ENCODE results near the gene N4BP2L2.
A peak's percentile ranks its signal among the peaks of the same experiment; 100 is the strongest.
"Not testable (repeated sequence)": the region's sequence is repeated elsewhere in the genome, so short reads cannot be mapped to it uniquely, and the experiment has no call there.

Gene N4BP2L2

DNA sequence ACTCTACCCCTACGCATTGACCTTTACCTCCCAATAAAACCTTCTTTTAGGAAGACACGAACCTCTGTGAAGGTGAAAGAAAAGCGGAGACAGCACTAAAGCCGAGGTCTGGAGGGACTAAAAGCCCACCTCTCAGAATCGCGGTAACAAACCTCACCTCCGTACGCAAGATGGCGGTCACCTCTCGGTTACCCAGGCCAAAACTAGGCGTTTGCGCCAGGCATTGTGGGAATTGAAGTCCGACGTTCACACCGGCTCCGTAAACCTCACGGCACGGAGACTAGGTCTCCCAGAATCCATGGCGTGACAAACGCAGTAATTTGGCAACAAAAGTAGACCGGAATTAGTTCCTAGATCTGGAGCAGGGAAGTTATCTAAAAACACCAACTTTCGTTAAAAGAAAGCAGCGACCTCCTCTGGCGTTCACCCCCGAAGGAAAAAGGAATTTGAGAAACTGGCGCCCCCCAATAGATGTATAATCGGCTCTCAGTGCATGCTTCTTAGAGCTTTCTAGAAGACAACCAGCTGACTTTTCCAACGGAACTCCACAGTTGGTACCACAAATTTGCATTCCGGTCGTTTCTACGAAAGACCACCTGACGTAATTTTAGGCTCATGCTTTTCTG lies at the start of gene N4BP2L2:
Gene N4BP2L2, minus strand, starts transcription at position 175 of the 626 bp plus-strand sequence. CDS start 1,768 bp downstream, outside the sequence.
- DNase-seq: peak; percentile 97

DNA sequence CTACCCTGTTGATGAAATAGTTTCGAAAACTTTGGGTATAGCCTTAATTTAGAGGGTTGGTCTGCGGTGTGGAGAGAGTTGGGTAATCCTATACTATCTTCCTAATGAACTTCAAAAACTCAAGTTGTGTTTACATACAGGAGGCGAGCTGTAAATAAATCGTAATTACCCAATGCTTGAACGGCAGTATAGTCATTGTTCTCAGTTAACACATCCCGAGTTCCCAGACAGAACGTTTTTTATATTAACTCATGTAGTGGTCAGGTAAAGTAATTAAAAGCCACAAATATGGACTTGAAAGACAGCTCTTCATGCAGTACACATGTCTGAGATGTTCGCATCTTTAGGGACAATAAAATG lies 49.2 kb upstream of the N4BP2L2 start:
- peak; percentile 46 for DNase-seq

DNA sequence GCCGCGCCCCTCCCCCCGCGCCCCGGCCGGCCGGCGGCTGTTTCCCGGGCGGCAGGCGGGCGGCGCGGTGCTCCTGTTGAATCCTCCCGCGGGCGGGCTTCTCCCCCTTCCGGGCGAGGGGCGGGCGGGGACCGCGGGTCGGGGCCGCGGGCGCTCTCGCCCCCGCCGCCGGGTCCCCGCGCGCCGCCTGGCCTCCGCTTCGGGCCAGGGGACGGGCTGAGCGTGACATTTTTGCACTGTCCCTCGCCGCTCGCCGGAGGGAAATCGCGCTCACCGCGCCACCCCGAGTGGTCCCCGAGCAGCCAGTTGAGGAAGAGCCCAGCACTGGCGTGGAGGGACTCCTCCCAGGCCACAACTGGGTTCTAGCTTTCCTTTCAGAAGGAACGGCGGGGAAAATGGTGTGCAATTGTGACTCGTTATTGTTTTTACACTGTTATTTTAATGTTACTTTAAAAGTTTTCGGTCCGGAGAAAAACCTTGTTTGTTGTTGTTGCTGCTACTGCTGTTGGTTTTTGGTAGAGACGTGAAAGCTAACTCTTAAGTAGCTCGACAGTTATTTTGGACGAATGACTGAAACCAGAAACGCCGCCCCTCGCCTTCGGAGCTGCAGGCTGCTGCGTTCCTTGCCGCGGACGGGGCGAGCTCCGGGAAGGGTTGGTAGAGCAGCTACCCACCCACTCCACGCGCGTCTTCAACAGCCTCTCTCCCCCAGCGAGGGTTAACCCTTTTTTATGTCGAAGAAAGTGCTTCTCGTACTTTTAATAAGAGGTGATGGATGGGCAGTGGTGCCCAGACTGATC lies 48.6 kb upstream of the N4BP2L2 start:
- peak; percentile 46 for DNase-seq

DNA sequence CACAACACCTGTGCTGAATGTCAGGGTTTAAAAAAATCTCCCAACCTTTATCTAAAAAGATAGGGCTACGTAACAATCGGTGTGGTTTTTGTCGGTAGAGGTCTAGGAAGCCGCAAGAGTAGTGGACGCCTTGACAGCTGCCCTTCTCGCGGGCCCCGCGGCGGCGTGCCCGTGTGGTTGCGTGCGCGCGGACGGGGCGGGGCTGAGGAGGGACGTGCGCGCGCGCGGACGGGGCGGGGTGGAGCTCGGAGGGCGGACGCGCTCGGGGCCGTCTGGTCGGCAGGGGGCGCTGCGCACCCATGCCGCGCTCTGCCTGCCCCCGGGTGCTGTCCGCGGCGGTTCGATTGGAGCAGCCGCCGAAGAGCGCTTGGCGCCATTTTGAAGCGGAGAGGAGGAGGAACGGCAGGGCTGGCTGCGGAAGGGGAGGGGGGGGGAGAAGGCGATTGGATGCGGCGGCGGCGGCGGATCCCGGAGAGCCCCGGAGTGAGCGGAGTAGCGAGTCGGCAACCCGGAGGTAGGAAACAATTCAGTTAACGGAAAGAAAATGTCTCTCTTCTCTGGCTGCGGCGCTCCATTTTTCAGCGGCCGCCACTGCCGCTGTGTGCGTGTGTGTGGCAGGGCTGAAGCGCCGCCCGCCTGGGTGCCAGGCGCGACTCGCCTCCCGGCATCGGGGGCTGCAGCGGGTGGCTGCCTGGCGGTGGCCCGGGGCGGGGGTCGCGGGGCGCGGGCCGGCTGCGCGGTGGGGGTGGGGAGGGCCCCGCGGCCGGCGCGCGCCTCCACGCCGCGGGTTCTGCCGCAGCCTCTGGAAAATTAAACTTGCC lies 47.7 kb upstream of the N4BP2L2 start, which contains the start of gene PDS5B:
Gene PDS5B, plus strand, starts transcription at position 373 of the 821 bp plus-strand sequence. CDS start 62,321 bp downstream, outside the sequence.
- DNase-seq: peak; percentile 91

DNA sequence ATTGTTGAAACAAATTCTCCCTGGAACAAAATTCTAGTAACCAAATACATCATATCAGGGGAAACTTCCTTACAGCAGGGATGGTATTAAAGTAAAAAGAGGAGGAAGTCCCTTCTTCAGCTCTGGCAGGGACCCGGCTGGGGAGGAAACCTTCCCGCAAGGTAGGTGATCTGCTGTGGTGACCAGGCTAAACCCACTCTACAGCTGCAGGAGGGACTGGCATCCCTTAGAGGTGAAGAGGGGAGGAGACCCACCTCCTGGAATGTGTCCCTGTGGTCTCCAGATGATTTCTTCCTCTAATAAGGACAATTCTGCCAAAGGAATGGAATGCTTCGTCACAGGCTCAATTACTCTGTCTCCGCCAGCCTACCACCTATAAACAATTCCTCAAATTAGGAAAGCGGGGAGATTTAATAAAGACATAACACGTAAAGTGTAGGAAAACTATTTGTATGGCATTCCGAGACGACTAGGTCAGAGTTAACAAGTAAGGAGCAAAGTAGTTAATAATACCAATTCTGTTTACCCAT lies 47.0 kb upstream of the N4BP2L2 start:
- DNase-seq: no peak

DNA sequence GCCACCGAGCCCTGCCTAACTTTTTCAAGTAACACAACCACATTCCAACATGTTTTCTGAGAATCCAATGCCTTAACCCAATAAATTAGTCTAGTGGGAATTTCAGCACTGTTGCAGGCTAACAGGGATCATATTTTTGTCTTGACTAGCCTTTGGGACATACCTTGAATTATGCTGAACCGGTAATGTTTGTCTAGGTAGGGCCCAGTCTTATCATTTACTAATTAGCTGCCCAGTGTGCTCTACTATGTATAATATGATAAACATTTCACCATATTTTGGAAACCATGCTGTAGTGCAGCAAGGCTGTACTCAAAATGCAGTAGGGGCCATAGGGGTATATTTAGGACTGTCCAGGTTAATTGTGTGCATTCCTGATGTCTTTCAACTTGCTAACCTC lies 44.4 kb upstream of the N4BP2L2 start:
- DNase-seq: no peak

DNA sequence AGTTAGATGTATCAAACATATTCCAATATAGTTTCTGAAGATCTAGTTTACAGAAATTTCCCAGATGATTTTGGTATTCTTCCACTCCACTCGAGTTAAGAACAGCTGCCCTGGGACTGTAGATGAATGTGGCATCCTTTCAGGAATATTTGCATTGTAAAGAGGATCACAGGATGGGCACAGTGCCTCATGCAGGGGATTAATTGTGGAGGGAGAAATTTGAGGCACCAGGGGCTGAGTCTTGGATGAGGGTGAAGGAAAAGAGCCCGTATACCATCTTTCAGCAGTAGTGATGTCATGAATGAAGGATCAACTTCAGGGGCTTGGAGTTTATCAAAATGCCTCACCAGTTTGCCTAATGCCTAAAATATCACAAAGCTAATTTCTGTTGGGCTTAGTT lies 43.7 kb upstream of the N4BP2L2 start:
- no peak for DNase-seq

DNA sequence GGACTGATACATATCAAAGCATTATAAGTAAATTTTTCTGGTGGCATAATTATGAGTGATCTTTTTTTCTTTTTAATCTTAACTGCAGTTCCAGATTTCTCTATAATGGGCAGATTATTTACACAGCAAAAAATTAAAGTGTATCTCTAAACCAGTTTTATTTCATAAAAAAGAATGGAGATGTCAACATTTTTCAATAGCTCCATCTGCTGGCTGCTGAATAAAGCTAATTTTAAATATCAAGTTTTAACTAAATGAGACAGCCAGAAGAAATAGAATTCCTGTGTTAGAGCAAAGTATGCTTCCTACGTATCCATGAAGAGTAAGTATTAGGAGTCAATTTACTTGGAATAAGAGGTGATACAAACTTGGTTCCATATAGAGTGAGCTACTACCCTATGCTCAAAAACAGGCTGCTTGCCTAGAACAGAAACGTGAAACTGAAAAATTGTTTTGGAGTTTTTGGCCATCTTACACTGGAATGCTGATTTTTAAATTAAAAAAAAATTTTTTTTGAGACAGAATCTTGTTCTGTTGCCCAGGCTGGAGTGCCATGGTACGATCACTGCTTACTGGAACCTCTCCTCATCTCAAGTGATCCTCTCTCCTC lies 42.7 kb upstream of the N4BP2L2 start:
- peak; percentile 16 for DNase-seq

DNA sequence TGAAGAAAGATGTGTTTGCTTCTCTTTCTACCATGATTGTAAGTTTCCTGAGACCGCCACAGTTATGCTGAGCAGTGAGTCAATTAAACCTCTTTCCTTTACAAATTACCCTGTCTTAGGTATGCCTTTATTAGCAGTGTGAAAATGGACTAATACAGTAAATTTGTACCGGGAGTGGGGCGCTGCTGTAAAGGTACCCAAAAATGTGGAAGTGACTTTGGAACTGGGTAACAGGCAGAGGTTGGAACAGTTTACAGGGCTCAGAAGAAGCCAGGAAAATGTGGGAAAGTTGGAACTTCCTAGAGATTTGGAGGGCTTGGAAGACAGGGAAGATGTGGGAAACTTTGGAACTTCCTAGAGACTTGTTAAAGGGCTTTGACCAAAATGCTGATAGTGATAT lies 38.4 kb upstream of the N4BP2L2 start:
- DNase-seq: no peak

DNA sequence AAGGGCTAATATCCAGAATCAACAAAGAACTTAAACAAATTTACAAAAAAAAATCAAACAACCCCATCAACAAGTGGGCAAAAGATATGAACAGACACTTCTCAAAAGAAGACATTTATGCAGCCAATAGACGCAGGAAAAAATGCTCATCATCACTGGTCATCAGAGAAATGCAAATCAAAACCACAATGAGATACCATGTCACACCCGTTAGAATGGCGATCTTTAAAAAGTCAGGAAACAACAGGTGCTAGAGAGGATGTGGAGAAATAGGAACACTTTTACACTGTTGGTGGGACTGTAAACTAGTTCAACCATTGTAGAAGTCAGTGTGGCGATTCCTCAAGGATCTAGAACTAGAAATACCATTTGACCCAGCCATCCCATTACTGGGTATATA lies 37.1 kb upstream of the N4BP2L2 start:
- not testable (repeated sequence) for DNase-seq

DNA sequence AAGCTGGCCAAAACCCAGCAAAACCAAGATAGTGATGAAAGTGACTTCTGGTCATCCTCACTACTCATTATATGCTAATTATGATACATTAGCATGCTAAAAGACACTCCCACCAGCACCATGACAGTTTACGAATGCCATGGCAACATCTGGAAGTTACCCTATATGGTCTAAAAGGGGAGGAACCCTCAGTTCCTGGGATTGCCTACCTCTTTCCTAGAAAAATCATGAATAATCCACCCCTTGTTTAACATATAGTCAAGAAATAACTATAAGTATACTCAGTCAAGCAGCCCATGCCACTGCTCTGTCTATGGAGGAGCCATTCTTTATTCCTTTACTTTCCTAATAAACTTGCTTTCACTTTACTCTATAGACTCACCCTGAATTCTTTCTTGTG lies 22.2 kb upstream of the N4BP2L2 start:
- DNase-seq: not testable (repeated sequence)

DNA sequence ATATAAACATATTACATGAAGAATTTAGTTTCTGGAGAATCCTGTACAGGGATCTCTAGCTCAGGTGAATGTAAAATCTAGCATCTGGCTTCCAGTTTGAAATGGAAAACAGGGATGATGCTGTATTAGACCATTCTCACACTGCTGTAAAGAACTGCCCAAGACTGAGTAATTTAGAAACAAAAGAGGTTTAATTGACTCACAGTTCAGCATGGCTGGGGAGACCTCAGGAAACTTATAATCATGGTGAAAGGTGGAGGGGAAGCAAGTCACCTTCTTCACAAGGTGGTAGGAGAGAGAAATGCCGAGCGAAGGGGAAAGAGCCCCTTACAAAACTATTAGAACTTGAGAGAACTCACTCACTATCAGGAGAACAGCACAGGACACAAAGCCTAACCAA lies 17.0 kb upstream of the N4BP2L2 start:
- DNase-seq: no peak

DNA sequence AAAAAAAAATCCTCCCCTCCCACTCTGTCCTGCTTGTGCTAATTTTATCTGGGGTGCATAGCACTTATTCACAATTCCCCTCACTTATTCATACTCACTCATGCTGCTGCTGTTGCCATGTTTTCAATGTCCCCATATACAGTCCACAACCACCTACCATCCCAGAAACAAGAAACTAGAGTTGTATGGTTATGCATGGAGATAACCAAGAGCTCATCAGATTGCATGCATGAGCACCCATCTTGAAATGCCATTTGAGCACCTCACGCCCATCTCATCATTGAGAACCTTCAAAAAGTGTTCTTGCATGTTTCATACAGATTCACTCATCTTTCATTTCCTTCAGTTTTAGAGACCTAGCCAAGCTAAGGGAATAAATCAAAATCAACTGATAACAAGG lies 15.1 kb upstream of the N4BP2L2 start:
- no peak for DNase-seq

DNA sequence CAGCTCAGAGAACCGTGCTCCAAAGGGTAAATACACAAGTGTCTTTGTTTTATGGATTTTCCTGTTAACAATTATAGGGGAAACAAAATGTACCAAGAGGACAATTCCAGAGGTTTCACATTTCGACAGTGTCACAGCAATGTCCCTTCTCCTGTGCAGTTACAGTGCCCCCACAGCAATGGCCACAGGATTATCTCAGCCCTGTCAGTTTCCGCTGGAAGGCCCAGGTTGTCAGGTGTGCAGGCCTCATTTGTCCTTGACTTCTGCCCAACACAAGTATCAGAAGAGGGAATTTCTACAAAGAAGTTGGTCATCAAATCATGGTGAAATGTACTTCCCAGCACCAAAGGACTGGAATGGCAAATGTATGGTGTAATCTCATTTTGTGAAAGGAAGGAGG lies 11.2 kb upstream of the N4BP2L2 start:
- DNase-seq: no peak

DNA sequence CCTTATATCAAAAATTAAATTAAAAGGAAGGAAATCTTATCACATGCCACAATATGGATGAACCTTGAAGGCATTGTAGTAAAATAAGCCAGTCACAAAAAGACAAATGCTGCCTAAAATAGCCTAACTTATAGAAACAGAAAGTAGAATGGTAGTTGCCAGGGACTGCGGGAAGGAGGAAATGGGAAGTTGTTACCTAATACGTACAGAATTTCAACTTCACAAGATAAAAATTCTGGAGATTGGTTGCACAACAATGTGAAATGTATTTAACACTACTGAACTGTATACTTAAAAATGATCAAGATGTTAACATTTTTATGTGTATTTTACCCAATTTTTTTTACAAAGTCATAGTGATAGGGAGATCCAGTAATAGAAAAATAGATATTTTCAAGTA lies 10.2 kb upstream of the N4BP2L2 start:
- DNase-seq: no peak

DNA sequence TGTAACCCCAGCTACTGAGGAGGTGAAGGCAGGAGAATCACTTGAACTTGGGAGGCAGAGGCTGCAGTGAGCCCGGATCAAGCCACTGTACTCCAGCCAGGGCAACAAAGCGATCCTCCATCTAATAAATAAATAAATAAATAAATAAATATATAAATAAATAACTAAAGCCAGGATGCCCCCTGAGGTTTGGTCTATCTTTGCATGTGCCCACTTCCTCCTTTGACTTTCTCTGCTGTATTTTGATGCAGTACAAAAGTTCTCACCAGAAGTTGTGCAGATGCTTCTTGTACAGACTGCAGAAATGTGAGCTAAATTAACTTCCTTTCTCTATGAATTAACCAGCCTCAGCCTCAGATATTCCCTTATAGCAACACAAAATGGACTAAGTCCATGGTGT lies 6.5 kb upstream of the N4BP2L2 start:
- DNase-seq: no peak

DNA sequence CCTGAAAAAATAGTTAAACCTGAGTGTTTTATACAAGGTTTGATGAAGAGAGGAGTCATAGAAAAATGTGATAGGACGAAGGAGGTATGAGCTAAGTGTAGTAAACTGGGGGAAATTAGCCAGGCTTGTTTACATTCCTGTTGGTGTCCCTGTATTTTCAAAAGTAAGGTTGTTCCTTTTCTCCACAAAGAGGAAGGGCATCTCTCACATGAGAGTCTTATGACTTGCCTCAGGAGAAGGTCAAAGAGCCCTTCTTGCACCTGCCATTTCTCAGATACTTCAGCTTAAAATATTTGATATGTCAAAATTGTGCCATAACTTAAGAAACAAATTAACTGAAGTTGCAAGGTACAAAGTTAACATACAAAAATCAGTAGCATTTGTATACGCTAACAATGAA lies 3.6 kb upstream of the N4BP2L2 start:
- no peak for DNase-seq

DNA sequence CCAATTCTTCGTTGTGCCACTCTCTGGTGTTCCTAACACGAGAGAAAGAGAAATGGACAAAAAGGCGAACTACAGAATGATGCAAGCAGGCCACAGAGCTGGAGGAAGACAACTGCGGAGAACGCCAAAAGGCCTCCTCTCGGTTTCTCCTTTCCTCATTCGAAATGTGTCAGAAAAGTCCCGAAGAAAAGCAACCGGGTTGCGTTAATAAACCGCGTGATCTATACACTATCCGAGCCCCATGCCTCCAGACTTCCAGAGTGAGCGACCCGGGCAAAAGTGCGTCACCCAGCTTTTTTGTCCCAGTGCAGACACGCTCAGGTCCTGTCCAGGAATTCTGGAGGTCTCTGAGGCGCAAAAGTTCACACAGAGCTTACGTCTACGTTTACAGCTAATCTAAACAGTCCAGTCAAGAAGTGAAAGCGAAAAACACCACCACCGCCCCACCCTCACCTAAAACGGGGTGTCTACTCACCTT lies 413 bp downstream of the N4BP2L2 start:
- DNase-seq: no peak

DNA sequence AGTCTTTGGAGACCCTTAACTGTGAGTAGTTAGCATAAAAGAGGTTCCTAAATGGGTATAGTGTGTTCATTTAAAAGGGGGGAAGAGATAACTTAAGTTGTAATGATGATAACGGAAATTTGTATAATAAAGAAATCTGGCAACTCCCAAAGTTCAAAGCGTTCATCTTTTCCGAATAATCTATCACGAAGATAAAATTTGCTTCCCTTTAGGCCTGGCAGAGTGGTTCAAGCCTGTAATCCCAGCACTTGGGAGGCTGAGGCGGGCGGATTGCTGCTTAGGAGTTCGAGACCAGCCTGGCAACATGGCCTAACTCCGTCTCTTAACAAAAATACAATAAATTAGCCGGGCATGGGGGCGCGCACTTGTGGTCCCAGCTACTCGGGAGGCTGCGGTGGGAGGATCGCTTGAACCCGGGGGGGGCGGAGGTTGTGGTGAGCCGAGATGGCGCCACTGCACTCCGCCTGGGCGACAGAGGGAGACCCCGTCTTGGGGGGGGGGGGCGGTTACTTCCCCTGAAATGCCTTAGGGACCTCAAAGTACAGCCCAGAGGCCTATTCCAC lies 934 bp downstream of the N4BP2L2 start:
- no peak for DNase-seq

DNA sequence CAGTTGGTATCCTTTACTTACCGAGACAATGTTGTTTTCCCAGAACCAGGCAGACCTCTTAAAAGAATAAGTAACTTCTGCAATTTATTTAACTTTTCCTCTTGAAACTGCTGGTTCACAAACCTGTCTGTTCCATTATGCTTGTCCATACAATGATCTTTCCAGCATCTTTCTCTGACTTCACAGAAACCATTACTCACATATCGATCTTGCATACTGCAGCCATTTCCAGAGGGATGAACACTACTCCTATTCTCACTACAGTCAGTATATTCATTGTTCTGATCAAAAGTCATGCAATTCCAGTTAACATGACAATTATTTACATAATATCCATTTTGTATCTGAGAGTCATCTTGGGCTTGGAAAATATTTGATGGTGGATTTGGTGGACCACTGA lies 2.8 kb downstream of the N4BP2L2 start:
- no peak for DNase-seq

DNA sequence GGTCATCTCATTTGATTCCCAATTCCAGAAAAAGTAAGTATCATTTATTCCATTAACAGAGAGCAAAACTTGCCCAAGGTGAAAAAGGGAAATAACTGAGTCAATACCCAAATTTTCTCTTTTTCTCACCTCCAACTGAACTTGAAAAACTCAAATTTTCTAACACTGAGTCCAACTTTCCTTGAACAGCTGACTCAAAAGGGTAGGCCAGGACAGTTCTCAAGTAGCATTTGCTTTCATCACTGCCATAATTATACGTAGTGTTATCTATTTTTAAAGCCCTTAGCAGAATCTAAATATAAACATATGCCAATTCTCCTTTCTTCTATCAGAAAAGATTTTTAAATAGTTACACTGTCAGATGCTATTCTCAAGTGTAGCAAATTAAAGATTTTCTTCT lies 3.5 kb downstream of the N4BP2L2 start:
- DNase-seq: no peak

DNA sequence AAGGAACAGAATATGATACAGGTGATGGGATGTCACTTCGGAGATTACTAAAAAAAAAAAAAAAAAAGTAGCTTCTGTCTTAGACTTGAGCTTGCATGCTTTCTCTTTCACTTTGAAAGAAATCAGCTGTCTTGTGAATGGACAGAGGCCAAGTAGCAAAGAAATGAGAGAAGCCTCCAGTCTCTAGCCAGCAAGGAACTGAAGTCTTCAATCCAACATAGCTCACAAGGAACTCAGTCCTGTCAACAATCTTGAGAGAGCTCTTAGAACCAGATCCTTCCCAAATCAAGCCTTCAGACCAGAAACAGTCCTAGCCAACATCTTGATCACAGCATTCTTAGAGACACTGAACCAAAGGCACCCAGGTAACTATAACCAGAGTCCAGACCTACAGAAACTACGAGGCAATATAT lies 7.7 kb downstream of the N4BP2L2 start:
- DNase-seq: peak; percentile 17
